Neural cell (in vitro differentiated cells): ENCODE measurements around the gene C17orf113.

Experiments used
- CTCF ChIP-seq: fragments of 450-650 bp; IDR thresholded peaks from 2 replicates; pipeline ENCODE4 v1.5.1; 2014; ENCODE audit warnings: antibody characterized with exemption, mild to moderate bottlenecking, moderate library complexity; ENCODE audit not compliant: poor library complexity, severe bottlenecking
- EZH2 ChIP-seq: fragments of 200-600, 300-800 bp; shearing (Covaris generic), sonication (generic); IDR thresholded peaks from 2 replicates; pipeline ENCODE4 v1.6.1; 2014; ENCODE audit warnings: antibody characterized with exemption, low read length, borderline replicate concordance, mild to moderate bottlenecking; ENCODE audit not compliant: insufficient read depth, poor library complexity, severe bottlenecking
- TAF1 ChIP-seq: IDR thresholded peaks from 2 replicates; pipeline ENCODE4 v1.6.1; 2012; ENCODE audit warnings: low read depth

GRCh38 chr17:42042598-42043319 is 7.6 kb downstream of the C17orf113 start:
- no peak for TF ChIP-seq CTCF
- TF ChIP-seq TAF1, result no peak
- no peak for TF ChIP-seq EZH2
